Measurements from ENCODE around the gene MPND.
A peak's percentile ranks its signal among the peaks of the same experiment; 100 is the strongest.

Gene MPND

DNA sequence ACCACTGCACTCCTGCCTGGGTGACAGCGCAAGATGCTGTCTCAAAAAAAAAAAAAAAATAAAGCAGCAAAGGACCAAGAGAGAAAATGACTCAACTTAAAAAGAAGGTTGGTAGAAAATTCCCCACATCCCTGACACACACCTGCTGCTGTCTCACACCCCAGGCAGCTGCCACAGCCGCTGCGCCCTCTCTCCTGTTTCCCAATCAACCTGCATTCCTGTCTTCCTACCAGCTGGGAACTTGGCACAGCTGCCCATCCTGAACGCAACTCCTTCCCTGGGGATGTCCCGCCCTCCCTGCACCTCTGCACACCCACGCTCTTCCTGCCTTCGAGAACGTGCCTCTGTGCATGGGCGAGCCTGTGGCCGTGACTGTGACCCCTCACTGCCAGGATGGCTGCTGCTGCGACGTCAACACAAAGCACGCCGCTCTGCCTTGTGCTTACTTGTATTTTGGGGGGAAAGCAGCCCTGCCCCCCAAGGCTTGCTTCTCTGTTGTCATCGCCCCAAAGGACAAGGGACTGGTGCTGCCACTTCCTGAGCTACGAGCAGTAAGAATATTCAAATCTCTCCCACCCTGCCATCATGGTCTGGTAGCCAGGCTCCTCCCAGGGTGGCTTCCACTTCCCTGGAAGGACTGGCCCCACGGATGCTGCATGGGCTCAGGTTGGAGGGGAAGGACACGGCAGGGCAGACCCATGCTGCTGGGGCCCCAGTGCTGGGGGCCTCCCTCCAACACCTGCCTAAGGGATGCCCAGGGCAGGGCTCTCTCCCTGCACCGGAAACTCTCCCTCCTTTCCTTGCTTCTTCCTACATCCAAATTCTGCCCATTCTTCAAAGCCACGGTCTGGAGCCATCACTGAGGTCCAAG is 36.3 kb downstream of the MPND start:
- DNase-seq (ENCODE audit: low spot score): peak; percentile 30

DNA sequence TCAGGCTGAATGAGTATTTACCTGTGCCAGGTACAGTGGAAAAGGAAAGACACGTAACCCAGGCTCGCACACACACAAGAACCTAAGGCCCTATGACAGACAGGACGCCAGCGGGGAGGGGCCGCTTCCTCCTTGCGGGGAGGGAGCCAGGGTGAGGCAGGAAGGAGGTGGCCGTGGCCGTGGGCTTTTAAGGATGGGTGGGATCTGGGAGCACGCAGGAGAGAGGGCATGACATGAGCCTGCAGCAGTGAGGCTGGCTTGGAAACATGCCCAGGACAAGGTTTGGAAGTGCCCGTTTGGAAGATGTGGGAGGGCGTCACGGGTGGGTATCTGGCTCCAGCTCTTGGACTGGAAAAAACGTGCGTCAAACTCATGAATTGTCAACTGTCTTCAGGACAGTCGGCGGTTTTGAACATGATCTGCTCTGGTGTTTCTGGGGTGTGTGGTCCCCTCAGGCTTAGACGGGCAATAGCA is 36.9 kb downstream of the MPND start:
- no peak for DNase-seq (ENCODE audit: low spot score)

- no peak for DNase-seq (ENCODE audit: low spot score)
Observed at GRCh38 chr19:4385291-4386040, 42.1 kb downstream of the MPND start.

DNA sequence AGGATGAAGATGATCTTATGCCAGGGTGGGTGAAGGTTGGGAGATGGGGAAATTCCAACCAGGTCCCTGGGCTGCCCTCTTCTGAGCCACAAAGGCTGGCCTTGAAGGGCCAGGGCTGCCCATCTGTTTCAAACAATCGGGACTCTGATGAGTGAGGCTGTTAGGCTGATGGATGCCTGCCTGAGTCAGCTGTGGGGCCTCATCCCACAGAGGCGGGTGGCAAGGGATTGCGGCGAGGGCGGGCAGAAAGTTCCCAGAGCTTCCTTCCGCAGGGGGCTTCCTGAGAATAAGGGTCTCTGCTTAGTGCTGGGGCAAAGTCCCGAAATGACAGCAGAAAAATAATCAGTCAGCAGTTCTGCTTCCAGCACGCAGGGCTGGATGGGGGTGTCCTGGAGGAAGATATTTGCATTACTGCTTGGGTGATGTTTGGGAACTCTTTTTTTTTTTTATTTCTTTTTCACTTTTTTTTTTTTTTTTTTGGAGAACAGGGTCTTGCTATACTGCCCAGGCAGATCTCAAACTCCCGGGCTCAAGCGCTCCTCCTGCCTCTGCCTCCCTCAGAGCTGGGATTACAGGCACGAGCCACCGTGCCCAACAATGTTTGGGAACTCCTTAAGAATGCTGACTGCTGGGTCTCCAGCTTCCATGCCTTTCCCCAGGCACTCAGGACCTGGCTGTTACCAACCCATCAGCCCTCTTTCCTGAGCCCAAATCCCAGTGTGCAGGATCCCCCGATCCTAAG is 42.9 kb downstream of the MPND start:
- DNase-seq (ENCODE audit: low spot score): peak; percentile 53

DNA sequence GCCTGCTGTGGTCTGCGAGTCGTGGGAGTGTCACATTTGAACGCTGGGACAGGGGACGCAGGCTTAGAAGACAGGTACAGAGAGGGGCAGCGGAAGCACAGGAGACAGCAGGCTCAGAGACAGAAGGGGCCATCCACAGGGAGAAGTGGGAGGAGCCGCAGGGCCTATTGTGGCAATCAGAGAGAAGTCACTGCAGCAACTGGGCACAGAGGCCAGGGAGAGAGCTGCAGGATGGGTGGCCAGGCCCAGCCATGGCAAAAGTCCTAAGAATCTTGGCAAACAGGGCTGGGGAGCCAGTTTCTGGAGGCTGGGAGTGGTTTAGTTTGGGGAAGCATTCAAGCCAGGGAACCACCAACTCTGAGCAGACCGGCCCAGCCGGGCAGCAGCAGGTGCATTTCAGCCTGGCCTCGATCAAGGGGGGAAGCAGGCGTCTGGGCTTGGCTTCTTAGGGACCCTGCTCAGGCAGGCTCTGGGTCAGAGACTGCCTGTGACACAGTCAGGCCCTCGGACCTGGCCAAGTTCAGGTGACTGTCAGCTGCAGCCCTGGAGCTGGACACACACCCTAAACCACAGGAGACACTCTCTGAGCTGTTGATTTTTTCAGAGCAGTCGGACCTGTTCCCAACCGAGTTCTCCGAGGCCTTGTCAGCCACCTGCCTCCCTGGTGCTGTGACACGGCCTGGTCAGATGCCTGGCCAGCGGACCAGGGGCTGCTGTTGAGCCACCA is 45.1 kb downstream of the MPND start:
- no peak for DNase-seq (ENCODE audit: low spot score)

- DNase-seq (ENCODE audit: low spot score): no peak
Observed at GRCh38 chr19:4389064-4389375, 45.7 kb downstream of the MPND start.

DNA sequence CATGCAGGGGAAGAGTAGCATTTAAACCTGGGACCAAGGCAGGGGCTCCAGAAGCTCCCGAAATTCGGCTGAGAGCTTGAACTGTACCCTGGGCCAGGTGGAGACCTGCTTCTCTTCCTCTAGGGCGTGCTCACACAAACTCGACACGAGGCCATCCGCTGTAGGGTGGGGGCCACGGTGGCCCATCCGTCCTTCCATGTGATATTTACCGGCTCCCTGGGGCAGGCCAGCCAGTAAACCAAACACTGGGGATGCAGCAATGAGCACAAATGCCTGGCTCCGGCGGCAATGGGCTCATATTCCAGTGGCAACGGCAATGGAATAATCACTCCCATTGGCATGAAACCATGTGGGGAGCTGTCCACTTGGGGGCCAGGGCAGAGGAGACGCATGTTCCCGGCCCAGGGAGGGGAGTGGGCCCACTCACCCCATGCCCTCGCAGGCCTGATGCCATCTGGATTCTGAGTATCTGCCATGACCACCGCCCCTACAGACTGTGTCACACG is 46.2 kb downstream of the MPND start:
- DNase-seq (ENCODE audit: low spot score): no peak

GRCh38 chr19:4390017-4390566 is 46.7 kb downstream of the MPND start:
- no peak for DNase-seq (ENCODE audit: low spot score)

- DNase-seq (ENCODE audit: low spot score): no peak
Observed at GRCh38 chr19:4390567-4391305, 47.4 kb downstream of the MPND start.

- DNase-seq (ENCODE audit: low spot score): no peak
Observed at GRCh38 chr19:4391306-4391693, 47.9 kb downstream of the MPND start.

GRCh38 chr19:4391701-4392483 is 48.5 kb downstream of the MPND start:
- DNase-seq (ENCODE audit: low spot score): no peak

- no peak for DNase-seq (ENCODE audit: low spot score)
Observed at GRCh38 chr19:4393947-4394590, 50.7 kb downstream of the MPND start.

- DNase-seq (ENCODE audit: low spot score): no peak
Observed at GRCh38 chr19:4396949-4397783, 53.8 kb downstream of the MPND start.

DNA sequence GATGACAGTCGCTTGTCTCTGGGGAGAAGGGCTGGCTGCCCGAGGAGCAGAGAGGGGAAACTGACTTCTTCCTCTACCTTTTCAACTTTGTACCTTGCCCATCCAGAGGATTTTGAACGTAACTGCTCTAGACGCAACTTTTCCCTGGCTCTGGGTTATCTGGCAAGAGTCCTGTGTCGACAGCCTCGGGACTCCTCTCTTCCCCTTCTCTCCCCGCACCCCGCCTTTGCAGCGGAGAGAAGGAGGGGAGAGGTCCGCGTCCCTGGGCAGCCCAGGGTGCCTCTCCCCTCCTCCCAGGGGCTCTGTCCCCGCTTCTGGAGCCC is 56.4 kb downstream of the MPND start:
- no peak for DNase-seq (ENCODE audit: low spot score)

DNA sequence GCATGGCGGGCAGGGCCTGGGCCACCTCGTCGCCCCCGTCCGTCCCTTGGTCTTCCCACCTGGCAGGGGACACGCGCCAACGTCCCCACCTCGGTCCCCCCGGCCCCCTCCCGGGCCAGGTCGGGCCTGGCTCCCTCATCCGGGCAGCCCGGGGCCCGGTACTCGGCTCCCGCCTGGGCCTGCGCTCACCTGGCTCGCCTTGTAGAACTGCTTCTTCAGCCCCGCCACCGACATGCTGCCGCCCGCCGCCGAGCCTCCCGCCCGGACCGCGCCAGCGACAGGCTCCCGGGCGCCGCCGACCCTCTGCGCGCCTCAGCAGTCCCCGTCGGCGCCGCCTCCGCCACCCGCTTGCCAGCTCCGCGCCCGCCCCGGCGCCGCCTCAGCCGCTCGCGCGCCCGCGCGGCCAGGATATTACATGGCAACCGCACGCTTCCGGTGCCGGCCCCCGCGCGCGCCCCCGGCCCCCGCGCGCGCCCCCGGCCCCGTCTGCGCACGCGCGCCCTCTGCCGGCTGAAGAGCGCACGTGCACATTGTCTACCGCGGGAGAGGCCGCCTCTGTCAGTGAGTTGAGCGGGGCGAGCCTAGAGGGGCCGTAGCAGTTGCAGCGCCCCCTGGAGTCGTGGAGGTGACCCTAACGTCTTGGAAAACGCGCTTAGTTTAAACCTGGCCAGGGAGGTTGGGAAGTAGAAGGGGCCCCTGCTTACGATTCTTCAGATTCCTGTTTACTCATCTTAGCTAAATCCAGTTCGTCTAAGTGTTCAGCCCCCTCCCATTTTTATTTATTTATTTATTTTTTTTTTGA is 57.0 kb downstream of the MPND start, which contains the start of gene SH3GL1:
SH3GL1 (minus strand) TSS at position 413 of the 802 bp plus-strand sequence; CDS start at position 234, 179 bp downstream.
- peak; percentile 91 for DNase-seq (ENCODE audit: low spot score)

- no peak for DNase-seq (ENCODE audit: low spot score)
Observed at GRCh38 chr19:4401769-4402170, 58.4 kb downstream of the MPND start.

DNA sequence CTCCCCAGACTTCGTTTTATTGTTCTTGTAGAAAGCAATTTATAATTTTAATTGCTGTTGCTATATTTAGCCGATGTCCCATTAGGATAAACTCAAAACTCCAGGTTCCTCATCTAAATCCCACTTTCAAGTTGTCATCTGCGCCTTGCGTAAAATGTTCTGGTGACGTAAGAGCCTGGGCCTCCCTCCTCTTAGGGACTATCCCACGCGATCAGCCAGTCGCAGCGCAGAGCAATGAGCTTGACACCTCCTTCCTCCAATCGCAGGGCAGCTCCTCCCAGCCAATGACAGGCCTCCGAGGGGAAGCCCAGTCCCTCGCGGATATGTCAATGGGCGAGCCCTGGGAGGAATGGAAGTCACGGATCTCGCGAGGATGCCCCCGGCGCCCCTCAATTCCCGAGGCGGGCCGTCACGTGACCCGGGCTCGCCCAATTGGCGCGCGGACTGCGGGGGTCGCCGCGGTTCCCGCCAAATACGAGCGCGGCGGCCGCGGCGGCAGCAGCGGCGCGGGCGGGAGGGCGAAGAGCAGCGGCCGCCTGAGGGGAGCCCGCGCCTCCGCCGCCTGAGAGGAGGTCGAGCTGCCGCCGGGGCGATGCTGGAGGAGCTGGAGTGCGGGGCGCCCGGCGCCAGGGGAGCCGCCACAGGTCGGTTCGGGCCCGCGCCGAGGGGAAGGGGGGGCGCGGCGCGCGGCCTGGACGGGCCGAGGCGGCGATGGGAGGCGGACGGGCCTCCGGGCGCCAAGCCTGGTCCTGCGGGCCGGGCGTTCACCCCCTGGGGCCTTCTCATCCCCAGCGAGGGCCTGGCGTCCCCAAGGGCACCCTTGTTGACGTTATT is 59.0 kb downstream of the MPND start, which contains the start of gene CHAF1A:
CHAF1A (plus strand) TSS at position 470 of the 834 bp plus-strand sequence; CDS start at position 593, 123 bp downstream.
- peak; percentile 100 for DNase-seq (ENCODE audit: low spot score)
